ENCODE measurements around the gene PTPRN2. TPM values are rescaled to one million over a fixed set of nuclear protein-coding genes. Genes with fewer than 3 reads are reported as not detected.

PTPRN2 gene
- total RNA-seq, 5 donors from 2014 or later (not counting 1 experiment from before 2014, with no cell fraction given), result 0.60 to 1.7 (median 0.82) TPM

GRCh38 chr7:157862731-157863130 is 724.9 kb downstream of the PTPRN2 start:
- WGBS (ENCODE audit: insufficient coverage), result 88% methylated on average over 14 of the region's 25 CpGs
- CTCF ChIA-PET, result no interaction called here
- DNase-seq (no peak), ATAC-seq (replicated peaks in 1 of 4) (no peak)
- no peaks in the 10 kb centered on the region for H3K9me3 Mint-ChIP-seq
- no peaks in the 10 kb centered on the region for H3K27me3 Mint-ChIP-seq
- POLR2A ChIA-PET, result no interaction called here
- H3K27ac Mint-ChIP-seq, result no peak overlapping the region
- no peaks in the 10 kb centered on the region for H3K36me3 Mint-ChIP-seq
- H3K36me3 ChIP-seq (ENCODE audit: control insufficient read depth in 2 of 2, extremely low read depth in 1 of 2, insufficient read depth in 1 of 2, low read length in 1 of 2), result no peaks in the 10 kb centered on the region
- H3K4me1 Mint-ChIP-seq, result no peaks in the 10 kb centered on the region
- no peak overlapping the region for H3K27ac ChIP-seq (ENCODE audit: low read length)
- H3K4me3 ChIP-seq (ENCODE audit: control insufficient read depth in 1 of 2, extremely low read depth in 1 of 2, low read length in 1 of 2), result no peak overlapping the region
- peaks cover 0 to 3% of the 10 kb centered on the region in 2 experiments for H3K27me3 ChIP-seq (replicated peaks in 1 of 2; ENCODE audit: control insufficient read depth in 2 of 2, extremely low read depth in 1 of 2, insufficient read depth in 2 of 2, low read length in 1 of 2)
- no peaks in the 10 kb centered on the region for H3K9me3 ChIP-seq
- no peaks in the 10 kb centered on the region for H3K4me1 ChIP-seq (ENCODE audit: control insufficient read depth in 1 of 2, extremely low read depth in 1 of 2, insufficient read depth in 2 of 2, low read length in 2 of 2)
- no peak overlapping the region for H3K4me3 Mint-ChIP-seq

- Histone ChIP-seq H3K4me3 (ENCODE audit: control insufficient read depth in 1 of 2, extremely low read depth in 1 of 2, low read length in 1 of 2) (no peak overlapping the region), H3K4me1 (ENCODE audit: control insufficient read depth in 1 of 2, extremely low read depth in 1 of 2, insufficient read depth in 2 of 2, low read length in 2 of 2) (no peaks in the 10 kb centered on the region), H3K27me3 (replicated peaks in 1 of 2; ENCODE audit: control insufficient read depth in 2 of 2, extremely low read depth in 1 of 2, insufficient read depth in 2 of 2, low read length in 1 of 2) (peaks cover 0 to 6% of the 10 kb centered on the region in 2 experiments), H3K36me3 (ENCODE audit: control insufficient read depth in 2 of 2, extremely low read depth in 1 of 2, insufficient read depth in 1 of 2, low read length in 1 of 2) (no peaks in the 10 kb centered on the region), H3K27ac (ENCODE audit: low read length) (no peak overlapping the region), H3K9me3 (no peaks in the 10 kb centered on the region)
- ChIA-PET CTCF (no interaction called here), POLR2A (no interaction called here)
- DNase-seq, result no peak
- WGBS (ENCODE audit: insufficient coverage), result 90% methylated on average over 10 of the region's 17 CpGs
- H3K9me3 Mint-ChIP-seq, result no peaks in the 10 kb centered on the region
- no peaks in the 10 kb centered on the region for H3K36me3 Mint-ChIP-seq
- ATAC-seq (replicated peaks in 1 of 4), result no peak
- no peak overlapping the region for H3K4me3 Mint-ChIP-seq
- H3K4me1 Mint-ChIP-seq, result no peaks in the 10 kb centered on the region
- H3K27me3 Mint-ChIP-seq, result no peaks in the 10 kb centered on the region
- H3K27ac Mint-ChIP-seq, result no peak overlapping the region
Measured at GRCh38 chr7:157861551-157861950, 726.1 kb downstream of the PTPRN2 start.

- Mint-ChIP-seq H3K27ac (no peak overlapping the region), H3K9me3 (no peaks in the 10 kb centered on the region), H3K4me3 (no peak overlapping the region), H3K4me1 (no peaks in the 10 kb centered on the region), H3K36me3 (no peaks in the 10 kb centered on the region), H3K27me3 (no peaks in the 10 kb centered on the region)
- H3K4me3 ChIP-seq (ENCODE audit: control insufficient read depth in 1 of 2, extremely low read depth in 1 of 2, low read length in 1 of 2), result no peak overlapping the region
- no peak for DNase-seq
- no peak for ATAC-seq (replicated peaks in 1 of 4)
- no peaks in the 10 kb centered on the region for H3K36me3 ChIP-seq (ENCODE audit: control insufficient read depth in 2 of 2, extremely low read depth in 1 of 2, insufficient read depth in 1 of 2, low read length in 1 of 2)
- peaks cover 0 to 6% of the 10 kb centered on the region in 2 experiments for H3K27me3 ChIP-seq (replicated peaks in 1 of 2; ENCODE audit: control insufficient read depth in 2 of 2, extremely low read depth in 1 of 2, insufficient read depth in 2 of 2, low read length in 1 of 2)
- H3K27ac ChIP-seq (ENCODE audit: low read length), result no peak overlapping the region
- CTCF ChIA-PET, result no interaction called here
- no peaks in the 10 kb centered on the region for H3K4me1 ChIP-seq (ENCODE audit: control insufficient read depth in 1 of 2, extremely low read depth in 1 of 2, insufficient read depth in 2 of 2, low read length in 2 of 2)
- H3K9me3 ChIP-seq, result no peaks in the 10 kb centered on the region
- POLR2A ChIA-PET, result no interaction called here
- WGBS (ENCODE audit: insufficient coverage), result 84% methylated on average over 21 of the region's 21 CpGs
Measured at GRCh38 chr7:157861031-157861491, 726.6 kb downstream of the PTPRN2 start.

- ChIA-PET CTCF (no interaction called here), POLR2A (no interaction called here)
- H3K27me3 ChIP-seq (replicated peaks in 1 of 2; ENCODE audit: control insufficient read depth in 2 of 2, extremely low read depth in 1 of 2, insufficient read depth in 2 of 2, low read length in 1 of 2), result peaks cover 0 to 6% of the 10 kb centered on the region in 2 experiments
- ATAC-seq (replicated peaks in 1 of 4) (no peak), DNase-seq (no peak)
- 89% methylated on average over 1 of the region's 11 CpGs for WGBS (ENCODE audit: insufficient coverage)
- Mint-ChIP-seq H3K27me3 (no peaks in the 10 kb centered on the region), H3K4me3 (no peak overlapping the region), H3K4me1 (peaks cover 0 to 4% (median 0%) of the 10 kb centered on the region in 3 donors), H3K9me3 (no peaks in the 10 kb centered on the region), H3K27ac (no peak overlapping the region), H3K36me3 (no peaks in the 10 kb centered on the region)
- no peak overlapping the region for H3K27ac ChIP-seq (ENCODE audit: low read length)
- no peaks in the 10 kb centered on the region for H3K36me3 ChIP-seq (ENCODE audit: control insufficient read depth in 2 of 2, extremely low read depth in 1 of 2, insufficient read depth in 1 of 2, low read length in 1 of 2)
- no peaks in the 10 kb centered on the region for H3K9me3 ChIP-seq
- H3K4me1 ChIP-seq (ENCODE audit: control insufficient read depth in 1 of 2, extremely low read depth in 1 of 2, insufficient read depth in 2 of 2, low read length in 2 of 2), result no peaks in the 10 kb centered on the region
- no peak overlapping the region for H3K4me3 ChIP-seq (ENCODE audit: control insufficient read depth in 1 of 2, extremely low read depth in 1 of 2, low read length in 1 of 2)
Measured at GRCh38 chr7:157860406-157860805, 727.2 kb downstream of the PTPRN2 start.

- peaks cover 0 to 6% of the 10 kb centered on the region in 2 experiments for H3K27me3 ChIP-seq (replicated peaks in 1 of 2; ENCODE audit: control insufficient read depth in 2 of 2, extremely low read depth in 1 of 2, insufficient read depth in 2 of 2, low read length in 1 of 2)
- no peak overlapping the region for H3K4me3 Mint-ChIP-seq
- no peak overlapping the region for H3K27ac ChIP-seq (ENCODE audit: low read length)
- ATAC-seq (replicated peaks in 1 of 4), result no peak
- peaks cover 0 to 4% (median 0%) of the 10 kb centered on the region in 3 donors for H3K4me1 Mint-ChIP-seq
- no peak for DNase-seq
- no peak overlapping the region for H3K4me3 ChIP-seq (ENCODE audit: control insufficient read depth in 1 of 2, extremely low read depth in 1 of 2, low read length in 1 of 2)
- H3K9me3 ChIP-seq, result no peaks in the 10 kb centered on the region
- no peaks in the 10 kb centered on the region for H3K27me3 Mint-ChIP-seq
- no peaks in the 10 kb centered on the region for H3K36me3 ChIP-seq (ENCODE audit: control insufficient read depth in 2 of 2, extremely low read depth in 1 of 2, insufficient read depth in 1 of 2, low read length in 1 of 2)
- H3K4me1 ChIP-seq (ENCODE audit: control insufficient read depth in 1 of 2, extremely low read depth in 1 of 2, insufficient read depth in 2 of 2, low read length in 2 of 2), result no peaks in the 10 kb centered on the region
- POLR2A ChIA-PET, result no interaction called here
- no peak overlapping the region for H3K27ac Mint-ChIP-seq
- no peaks in the 10 kb centered on the region for H3K9me3 Mint-ChIP-seq
- CTCF ChIA-PET, result no interaction called here
- WGBS (ENCODE audit: insufficient coverage), result 70% methylated on average over 6 of the region's 6 CpGs
- no peaks in the 10 kb centered on the region for H3K36me3 Mint-ChIP-seq
Measured at GRCh38 chr7:157859915-157860314, 727.7 kb downstream of the PTPRN2 start.

- 91% methylated on average over 16 of the region's 21 CpGs for WGBS (ENCODE audit: insufficient coverage)
- CTCF ChIA-PET, result no interaction called here
- DNase-seq, result no peak
Measured at GRCh38 chr7:157857578-157858075, 730.0 kb downstream of the PTPRN2 start.

More at GRCh38 chr7:157857578-157858075, 730.0 kb downstream of the PTPRN2 start:
- H3K4me3 Mint-ChIP-seq, result no peak overlapping the region
- no peaks in the 10 kb centered on the region for H3K36me3 Mint-ChIP-seq
- peaks cover 0 to 6% of the 10 kb centered on the region in 2 experiments for H3K27me3 ChIP-seq (replicated peaks in 1 of 2; ENCODE audit: control insufficient read depth in 2 of 2, extremely low read depth in 1 of 2, insufficient read depth in 2 of 2, low read length in 1 of 2)
- POLR2A ChIA-PET, result no interaction called here
- peaks cover 0 to 4% (median 0%) of the 10 kb centered on the region in 3 donors for H3K4me1 Mint-ChIP-seq
- no peaks in the 10 kb centered on the region for H3K36me3 ChIP-seq (ENCODE audit: control insufficient read depth in 2 of 2, extremely low read depth in 1 of 2, insufficient read depth in 1 of 2, low read length in 1 of 2)
- no peaks in the 10 kb centered on the region for H3K4me1 ChIP-seq (ENCODE audit: control insufficient read depth in 1 of 2, extremely low read depth in 1 of 2, insufficient read depth in 2 of 2, low read length in 2 of 2)
- no peak for ATAC-seq (replicated peaks in 1 of 4)
- H3K27ac ChIP-seq (ENCODE audit: low read length), result no peak overlapping the region
- H3K9me3 ChIP-seq, result no peaks in the 10 kb centered on the region
- no peaks in the 10 kb centered on the region for H3K27me3 Mint-ChIP-seq
- no peak overlapping the region for H3K4me3 ChIP-seq (ENCODE audit: control insufficient read depth in 1 of 2, extremely low read depth in 1 of 2, low read length in 1 of 2)
- no peaks in the 10 kb centered on the region for H3K9me3 Mint-ChIP-seq
- no peak overlapping the region for H3K27ac Mint-ChIP-seq
